Natural killer cell (primary cell): ENCODE data around the gene TMC6. TPM values are rescaled to one million over a fixed set of nuclear protein-coding genes. Genes with fewer than 3 reads are reported as not detected.

Experiments used
- ATAC-seq, 3 donors: fragments of 150-1000 bp in 2 of 3; fragments of 200-7000 bp in 1 of 3; cut with Tn5 transposase; 1 replicate in 1 of 3; 2 replicates in 2 of 3; pipeline ENCODE4 v1.10.0; 2021; ENCODE audit warnings: mild to moderate bottlenecking in 2 of 3, moderate library complexity in 2 of 3
- DNase-seq, 2 donors: peaks; one replicate each; pipeline versions ENCODE4 v3.0.0 to v3.0.0-alpha.2; 2013 to 2021; ENCODE audit warnings: mixed read lengths in 1 of 2
- H3K27ac ChIP-seq: one replicate; pipeline ENCODE4 v1.5.1; 2013; ENCODE audit warnings: mild to moderate bottlenecking, low read length
- H3K27me3 ChIP-seq: one replicate; pipeline ENCODE4 v1.6.1; 2013; ENCODE audit warnings: low read length; ENCODE audit not compliant: control insufficient read depth, insufficient read depth
- H3K36me3 ChIP-seq: one replicate; pipeline ENCODE4 v1.6.1; 2013; ENCODE audit warnings: low read length; ENCODE audit not compliant: control insufficient read depth, insufficient read depth
- H3K4me1 ChIP-seq: one replicate; pipeline ENCODE4 v1.6.1; 2013; ENCODE audit warnings: low read length; ENCODE audit not compliant: control insufficient read depth, insufficient read depth
- H3K4me3 ChIP-seq: one replicate; pipeline ENCODE4 v1.5.1; 2013; ENCODE audit warnings: low read length
- H3K9me3 ChIP-seq: one replicate; pipeline ENCODE4 v1.6.1; 2013; ENCODE audit warnings: low read length; ENCODE audit not compliant: control insufficient read depth, insufficient read depth
- H3K27ac Mint-ChIP-seq, 2 donors: one replicate each; pipeline ENCODE4 v1.8.0; 2022; ENCODE audit warnings: mild to moderate bottlenecking in 2 of 2, mixed read lengths in 2 of 2, moderate library complexity in 1 of 2
- H3K27me3 Mint-ChIP-seq, 2 donors: one replicate each; pipeline ENCODE4 v1.8.0; 2022; ENCODE audit warnings: low read depth in 2 of 2, mixed read lengths in 2 of 2
- H3K36me3 Mint-ChIP-seq: one replicate; pipeline ENCODE4 v1.8.0; 2022; ENCODE audit warnings: mixed read lengths
- H3K4me1 Mint-ChIP-seq, 2 donors: one replicate each; pipeline ENCODE4 v1.8.0; 2022; ENCODE audit warnings: mixed read lengths in 2 of 2
- H3K4me3 Mint-ChIP-seq: one replicate; pipeline ENCODE4 v1.8.0; 2022; ENCODE audit warnings: mild to moderate bottlenecking, moderate library complexity, mixed read lengths
- H3K9me3 Mint-ChIP-seq, 2 donors: one replicate each; pipeline ENCODE4 v1.8.0; 2022; ENCODE audit warnings: mixed read lengths in 2 of 2
- WGBS: methylation state at CpG from one replicate; pipeline ENCODE4 v1.1.7; 2013; ENCODE audit warnings: missing lambda C conversion rate; ENCODE audit not compliant: insufficient coverage; 5-methylcytosine and 5-hydroxymethylcytosine counted together
- intact Hi-C: fragments of 100-400 bp; cut with micrococcal nuclease; formaldehyde crosslinking; loops from one replicate; pipeline ENCODE4 v1.14.2; 2022
- total RNA-seq, 4 donors: library from RNA; stranded (reverse); fragments of 120-200 nt in 1 of 4; gene quantifications; one replicate each; pipeline versions ENCODE4 v1.2.3 to v1.2.4, GENCODE V29; 2013 to 2022
- TF ChIP-seq, protein P1 (sequence below): fragments of 200-600 bp; IDR thresholded peaks from one replicate; pipeline ENCODE4 v1.8.0; 2022; ENCODE audit warnings: antibody characterized with exemption

Gene TMC6
- total RNA-seq, 3 donors from 2014 or later (not counting 1 experiment from before 2014, with no cell fraction given) = 653 to 825 (median 687) TPM

DNA sequence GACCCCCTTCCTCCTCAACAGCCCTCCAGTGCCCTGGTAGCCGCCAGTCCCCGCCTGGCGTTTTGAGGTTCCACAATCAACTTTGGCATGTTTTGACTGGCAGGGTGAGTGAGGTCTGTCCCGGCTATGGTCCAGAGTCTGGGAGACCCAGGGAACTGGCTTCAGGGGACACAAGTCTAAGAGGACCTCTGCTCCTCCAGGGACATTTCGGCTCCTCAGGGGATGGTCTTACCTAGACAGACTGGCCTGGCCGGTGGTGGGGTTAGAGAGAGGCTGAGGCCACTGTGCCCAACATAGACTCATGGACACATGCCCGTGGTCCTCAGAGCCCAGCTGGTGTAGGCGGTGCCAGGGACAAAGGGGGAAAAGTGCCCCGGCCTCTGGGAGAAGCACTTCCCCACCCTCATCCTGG lies 4.2 kb upstream of the TMC6 start:
- Histone ChIP-seq H3K4me1 (peaks cover 77% of the 10 kb centered on the region), H3K4me3 (peak overlapping the region; percentile 71), H3K27ac (peak overlapping the region; percentile 72), H3K9me3 (no peaks in the 10 kb centered on the region), H3K36me3 (peaks cover 50% of the 10 kb centered on the region), H3K27me3 (no peaks in the 10 kb centered on the region)
- WGBS = 49% methylated on average over 9 of the region's 9 CpGs
- no peaks in the 10 kb centered on the region for H3K9me3 Mint-ChIP-seq
- DNase-seq = no peak
- peak overlapping the region; percentile 59 for H3K4me3 Mint-ChIP-seq
- ATAC-seq = no peak
- H3K4me1 Mint-ChIP-seq = peaks cover 64 to 76% of the 10 kb centered on the region in 2 donors
- H3K27ac Mint-ChIP-seq = peak overlapping the region; percentile 83 to 99
- no peaks in the 10 kb centered on the region for H3K27me3 Mint-ChIP-seq
- TF ChIP-seq, protein P1, sequence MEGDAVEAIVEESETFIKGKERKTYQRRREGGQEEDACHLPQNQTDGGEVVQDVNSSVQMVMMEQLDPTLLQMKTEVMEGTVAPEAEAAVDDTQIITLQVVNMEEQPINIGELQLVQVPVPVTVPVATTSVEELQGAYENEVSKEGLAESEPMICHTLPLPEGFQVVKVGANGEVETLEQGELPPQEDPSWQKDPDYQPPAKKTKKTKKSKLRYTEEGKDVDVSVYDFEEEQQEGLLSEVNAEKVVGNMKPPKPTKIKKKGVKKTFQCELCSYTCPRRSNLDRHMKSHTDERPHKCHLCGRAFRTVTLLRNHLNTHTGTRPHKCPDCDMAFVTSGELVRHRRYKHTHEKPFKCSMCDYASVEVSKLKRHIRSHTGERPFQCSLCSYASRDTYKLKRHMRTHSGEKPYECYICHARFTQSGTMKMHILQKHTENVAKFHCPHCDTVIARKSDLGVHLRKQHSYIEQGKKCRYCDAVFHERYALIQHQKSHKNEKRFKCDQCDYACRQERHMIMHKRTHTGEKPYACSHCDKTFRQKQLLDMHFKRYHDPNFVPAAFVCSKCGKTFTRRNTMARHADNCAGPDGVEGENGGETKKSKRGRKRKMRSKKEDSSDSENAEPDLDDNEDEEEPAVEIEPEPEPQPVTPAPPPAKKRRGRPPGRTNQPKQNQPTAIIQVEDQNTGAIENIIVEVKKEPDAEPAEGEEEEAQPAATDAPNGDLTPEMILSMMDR = no peak
- intact Hi-C loops = loop anchor here (5.0 kb wide), 1 partner anchor 1670 kb away; no protein-coding TSS in a partner anchor
- H3K36me3 Mint-ChIP-seq = peaks cover 10% of the 10 kb centered on the region

DNA sequence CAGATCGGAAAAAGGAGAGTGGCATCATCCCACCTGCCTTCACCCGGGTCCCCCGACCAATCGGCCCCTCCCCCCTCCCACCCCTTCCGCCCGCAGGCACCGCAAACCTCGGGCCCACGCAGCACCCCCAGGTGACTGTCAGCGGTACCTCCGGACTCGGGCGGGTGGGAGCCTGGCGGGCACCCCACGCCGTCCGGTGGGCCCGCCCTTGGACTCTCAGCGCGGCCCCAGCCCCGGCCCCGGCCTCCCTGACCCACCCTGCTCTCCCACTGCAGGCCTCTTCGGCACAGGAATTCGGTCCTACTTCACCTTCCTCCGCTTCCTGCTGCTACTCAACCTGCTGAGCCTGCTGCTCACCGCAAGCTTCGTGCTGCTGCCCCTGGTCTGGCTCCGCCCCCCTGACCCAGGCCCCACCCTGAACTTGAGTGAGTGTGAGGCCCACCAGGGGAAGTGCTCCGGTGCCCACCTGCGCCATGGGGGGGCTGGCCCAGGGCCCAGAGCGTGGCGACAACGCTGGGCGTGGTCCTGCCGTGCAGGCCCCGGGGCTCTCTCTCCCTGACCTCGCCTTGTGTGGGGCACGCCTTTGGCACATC lies 3.6 kb upstream of the TMC6 start:
- TF ChIP-seq, protein P1 = no peak
- Mint-ChIP-seq H3K27me3 (no peaks in the 10 kb centered on the region), H3K4me3 (peak overlapping the region; percentile 59), H3K27ac (peak overlapping the region; percentile 83 to 99), H3K36me3 (peaks cover 10% of the 10 kb centered on the region), H3K9me3 (no peaks in the 10 kb centered on the region), H3K4me1 (peaks cover 62 to 76% of the 10 kb centered on the region in 2 donors)
- peak in 1 of 2 donors; percentile 79 for DNase-seq
- Histone ChIP-seq H3K36me3 (peaks cover 51% of the 10 kb centered on the region), H3K9me3 (no peaks in the 10 kb centered on the region), H3K27ac (peak overlapping the region; percentile 72), H3K27me3 (no peaks in the 10 kb centered on the region), H3K4me1 (peaks cover 77% of the 10 kb centered on the region), H3K4me3 (peak overlapping the region; percentile 71)
- intact Hi-C loops = loop anchor here (5.0 kb wide), 1 partner anchor 1670 kb away; no protein-coding TSS in a partner anchor
- under 1% methylated on average over 38 of the region's 38 CpGs for WGBS
- ATAC-seq = no peak

DNA sequence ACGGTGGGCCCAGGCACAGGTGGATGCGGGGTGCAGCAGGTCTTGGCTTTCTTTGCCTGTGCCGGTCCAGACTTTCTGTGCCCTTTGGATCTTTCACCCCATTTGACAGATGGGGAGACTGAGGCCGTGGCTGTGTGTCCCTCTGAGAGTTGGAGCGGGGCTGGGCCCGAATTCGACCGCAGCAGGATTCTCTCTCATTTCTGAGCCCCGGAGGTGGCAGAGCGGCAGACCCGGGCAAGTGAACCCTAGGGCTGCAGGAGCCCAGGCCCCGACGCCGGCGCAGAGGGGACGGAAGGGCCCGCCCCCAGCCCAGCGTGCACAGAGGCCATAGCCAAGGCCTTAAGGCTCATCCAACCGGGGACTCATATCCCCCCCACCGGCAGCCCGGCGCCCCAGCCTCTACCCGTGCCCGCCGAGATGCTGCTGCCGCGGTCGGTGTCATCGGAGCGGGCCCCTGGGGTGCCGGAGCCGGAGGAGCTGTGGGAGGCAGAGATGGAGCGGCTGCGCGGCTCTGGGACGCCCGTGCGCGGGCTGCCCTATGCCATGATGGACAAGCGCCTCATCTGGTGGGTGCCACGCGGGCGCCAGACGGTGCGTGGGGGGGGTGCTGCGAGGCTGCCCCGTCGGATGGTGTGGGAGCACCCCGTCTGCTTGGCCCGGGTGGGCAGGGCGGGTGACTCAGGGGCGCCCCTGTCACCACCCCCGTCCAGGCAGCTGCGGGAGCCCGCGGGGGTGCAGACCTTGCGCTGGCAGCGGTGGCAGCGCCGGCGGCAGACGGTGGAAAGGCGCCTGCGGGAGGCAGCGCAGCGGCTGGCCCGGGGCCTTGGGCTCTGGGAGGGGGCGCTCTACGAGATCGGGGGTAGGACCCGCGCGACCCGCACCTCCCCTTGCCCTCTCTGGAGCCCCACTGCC lies 2.9 kb upstream of the TMC6 start:
- Histone ChIP-seq H3K36me3 (peaks cover 50% of the 10 kb centered on the region), H3K27ac (peak overlapping the region; percentile 74), H3K4me3 (peak overlapping the region; percentile 71), H3K27me3 (no peaks in the 10 kb centered on the region), H3K4me1 (peaks cover 77% of the 10 kb centered on the region), H3K9me3 (no peaks in the 10 kb centered on the region)
- DNase-seq (peak; percentile 56 to 65), ATAC-seq (peak; percentile 15 to 31 (median 16))
- Mint-ChIP-seq H3K4me3 (peak overlapping the region; percentile 93), H3K27me3 (no peaks in the 10 kb centered on the region), H3K9me3 (no peaks in the 10 kb centered on the region), H3K36me3 (peaks cover 10% of the 10 kb centered on the region), H3K27ac (peak overlapping the region; percentile 88 to 99), H3K4me1 (peaks cover 58 to 79% of the 10 kb centered on the region in 2 donors)
- TF ChIP-seq, protein P1 = no peak
- intact Hi-C loops = loop anchor here (5.0 kb wide), 1 partner anchor 1671 kb away; no protein-coding TSS in a partner anchor
- under 1% methylated on average over 74 of the region's 74 CpGs for WGBS
